GM19023 (cell line): ENCODE measurements around the gene MASP1.
"Not testable (repeated sequence)": the region's sequence is repeated elsewhere in the genome, so short reads cannot be mapped to it uniquely, and the experiment has no call there.

Experiments used
- ATAC-seq: cut with Tn5 transposase; IDR thresholded peaks from one replicate; pipeline ENCODE4 v1.9.1; 2021; ENCODE audit warnings: mild to moderate bottlenecking, moderate library complexity; ENCODE audit not compliant: unreplicated experiment

The MASP1 gene

GRCh38 chr3:187265461-187265955, 26.0 kb downstream of the MASP1 start:
- no peak for ATAC-seq

DNA sequence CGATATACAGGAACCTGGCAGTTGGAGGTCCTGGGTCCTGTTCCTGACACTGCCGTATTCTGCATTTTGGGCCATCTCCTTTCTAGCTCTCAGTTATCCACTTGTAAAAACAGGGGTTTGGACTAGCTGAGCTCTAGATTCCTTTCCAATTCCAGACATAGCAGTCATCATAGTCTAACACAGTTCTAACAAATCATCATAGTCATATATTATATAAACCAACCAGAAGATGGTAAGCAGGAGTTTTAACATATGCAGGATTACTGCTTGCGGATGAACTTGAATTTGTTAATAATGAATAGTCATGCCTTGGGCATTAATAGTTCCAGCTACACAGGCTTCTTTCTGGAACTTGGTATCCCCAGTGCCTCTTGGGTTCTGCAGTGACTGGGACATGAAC, 26.6 kb downstream of the MASP1 start:
- no peak for ATAC-seq

- no peak for ATAC-seq
These were observed 27.5 kb downstream of the MASP1 start for GRCh38 chr3:187264021-187264420.

- ATAC-seq, result no peak
These were observed 28.3 kb downstream of the MASP1 start for GRCh38 chr3:187263270-187263669.

DNA sequence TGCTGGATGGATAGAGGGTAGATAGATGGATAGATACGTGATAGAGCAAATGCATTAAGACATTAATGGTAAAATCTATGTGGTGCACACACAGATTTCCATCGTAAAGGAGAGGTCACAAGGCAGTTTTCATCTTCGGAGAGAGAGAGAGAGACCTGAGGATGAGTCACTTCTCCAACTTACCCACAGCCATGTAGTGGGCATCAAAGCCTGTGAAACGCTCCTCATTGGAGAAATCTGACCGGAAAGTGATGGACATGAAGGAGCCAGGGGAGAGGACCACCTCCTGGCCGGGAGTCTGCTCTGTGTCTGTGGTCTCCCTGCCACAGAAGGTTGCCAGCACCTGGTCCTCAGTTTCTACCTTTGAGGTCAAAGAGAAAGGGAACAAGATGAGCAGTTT, 29.2 kb downstream of the MASP1 start:
- no peak for ATAC-seq

DNA sequence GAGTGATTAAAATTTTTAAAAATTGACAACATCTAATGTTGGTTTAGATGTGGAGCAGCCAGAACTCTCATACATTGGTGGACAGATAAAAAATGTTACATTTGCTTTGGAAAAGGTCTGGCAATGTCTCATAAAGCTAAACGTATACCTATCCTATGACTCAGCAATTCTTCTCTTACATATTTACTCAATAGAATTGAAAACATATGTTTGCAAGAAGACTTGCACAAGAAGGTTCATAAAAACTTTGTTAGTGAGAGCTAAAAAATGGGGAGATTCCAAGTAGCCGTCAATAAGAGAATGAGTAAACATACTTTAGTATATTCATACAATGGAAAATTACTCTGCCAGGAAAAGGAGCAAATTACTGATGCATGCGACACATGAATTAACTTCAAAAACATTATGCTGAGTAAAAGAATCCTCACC, 30.0 kb downstream of the MASP1 start:
- no peak for ATAC-seq

GRCh38 chr3:187259171-187259570, 32.4 kb downstream of the MASP1 start:
- no peak for ATAC-seq

DNA sequence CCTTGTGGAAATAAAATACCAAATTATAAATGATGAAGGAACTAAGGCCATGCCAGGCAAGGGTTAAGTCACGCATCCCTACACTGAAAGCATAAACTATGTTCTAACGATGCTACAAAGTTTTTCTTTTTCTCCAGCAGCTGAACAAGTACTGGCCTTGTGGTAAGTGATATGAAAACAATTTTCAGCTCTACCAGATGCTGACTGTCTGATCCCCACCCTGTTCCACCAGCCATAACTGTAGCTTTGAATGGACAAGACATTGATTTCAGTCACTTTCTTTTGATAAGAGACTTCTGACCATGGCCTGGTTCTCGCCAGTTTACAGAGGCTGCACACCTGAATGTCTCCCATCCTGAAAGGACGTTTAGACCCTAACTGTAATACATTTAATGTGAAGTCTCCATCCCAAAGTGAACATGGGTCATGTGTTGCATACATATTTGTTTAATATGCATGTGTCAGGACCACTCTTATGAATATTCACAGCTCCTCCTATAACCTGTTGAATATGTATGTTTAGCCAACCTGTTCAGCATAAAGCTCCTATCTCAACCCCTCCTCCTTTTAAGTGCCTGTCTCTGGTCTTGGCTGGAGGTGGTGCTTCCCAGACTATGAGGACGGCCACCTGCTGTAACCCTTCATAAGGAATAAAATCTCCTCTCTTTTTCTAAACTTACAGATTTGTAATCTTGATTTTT, 33.4 kb downstream of the MASP1 start:
- ATAC-seq, result no peak

GRCh38 chr3:187257471-187257870, 34.1 kb downstream of the MASP1 start:
- ATAC-seq, result no peak

DNA sequence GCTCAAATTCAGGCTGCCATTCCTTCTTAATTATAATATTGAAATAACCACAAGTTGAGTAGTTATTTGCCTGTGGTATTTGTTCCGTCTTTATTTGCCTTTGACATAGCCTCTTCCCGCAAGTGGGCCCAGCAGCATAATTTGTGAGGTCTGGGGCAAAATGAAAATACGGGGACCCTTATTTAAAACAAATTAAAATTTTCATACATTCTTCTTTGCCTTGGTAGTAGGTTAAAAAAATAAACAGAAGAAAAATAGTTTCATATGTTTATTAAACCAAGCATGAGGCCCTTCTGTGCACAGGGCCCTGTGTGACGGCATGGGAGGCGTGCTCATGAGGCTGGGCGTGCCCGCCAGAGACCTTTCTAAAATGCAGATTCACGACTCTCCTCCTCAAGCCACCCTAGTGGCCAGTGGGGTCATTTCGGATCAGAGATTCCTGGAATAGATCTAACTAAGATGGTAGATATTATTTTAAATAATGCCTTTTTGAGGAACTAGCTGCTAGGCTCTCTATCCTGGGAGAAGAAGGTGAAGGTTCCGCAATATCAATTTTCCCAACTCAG, 35.4 kb downstream of the MASP1 start:
- no peak for ATAC-seq

GRCh38 chr3:187255314-187255713, 36.2 kb downstream of the MASP1 start:
- ATAC-seq, result no peak

DNA sequence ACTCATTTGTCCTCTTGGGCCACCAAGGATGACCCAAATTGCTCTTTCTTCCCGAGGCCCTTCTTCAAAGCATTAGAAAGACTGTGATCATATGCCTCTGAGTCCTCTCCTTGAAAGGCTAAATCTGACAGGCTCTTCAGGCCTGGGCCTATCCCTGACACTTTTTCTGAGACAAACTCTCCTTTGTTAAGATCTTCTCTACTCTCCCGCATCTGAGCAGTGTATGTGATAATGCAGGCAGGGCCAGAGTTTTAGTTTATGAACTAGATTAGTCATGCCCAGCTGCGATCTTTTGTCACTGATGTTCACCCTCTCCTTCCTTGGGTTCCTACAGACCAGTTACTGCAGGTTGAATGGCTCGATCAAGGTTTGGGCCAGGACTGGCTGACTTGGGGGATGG, 39.2 kb downstream of the MASP1 start:
- no peak for ATAC-seq

- no peak for ATAC-seq
These were observed 39.9 kb downstream of the MASP1 start for GRCh38 chr3:187251599-187251998.

GRCh38 chr3:187247398-187247797, 44.1 kb downstream of the MASP1 start:
- ATAC-seq, result no peak

- ATAC-seq, result no peak
These were observed 47.5 kb downstream of the MASP1 start for GRCh38 chr3:187243933-187244524.

GRCh38 chr3:187242900-187243299, 48.6 kb downstream of the MASP1 start:
- no peak for ATAC-seq

- no peak for ATAC-seq
These were observed 49.1 kb downstream of the MASP1 start for GRCh38 chr3:187242435-187242834.

DNA sequence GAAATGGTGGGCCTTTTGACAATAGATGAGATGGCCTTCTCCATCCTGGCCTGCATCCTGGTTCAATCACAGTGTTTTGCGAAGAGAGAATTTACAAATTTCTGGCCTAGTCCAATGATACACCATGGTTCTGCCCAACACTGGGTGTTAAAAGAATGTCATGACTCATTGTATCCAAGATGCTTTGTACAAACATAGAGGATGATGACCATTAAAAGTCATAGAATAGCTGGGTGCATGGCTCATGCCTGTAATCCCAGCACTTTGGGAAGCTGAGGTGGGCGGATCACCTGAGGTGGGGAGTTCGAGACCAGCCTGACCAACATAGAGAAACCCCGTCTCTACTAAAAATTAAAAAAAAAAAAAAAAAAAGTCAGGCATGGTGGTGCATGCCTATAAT, 52.7 kb downstream of the MASP1 start:
- not testable (repeated sequence) for ATAC-seq

GRCh38 chr3:187238239-187238638, 53.3 kb downstream of the MASP1 start:
- no peak for ATAC-seq

GRCh38 chr3:187237741-187238140, 53.8 kb downstream of the MASP1 start:
- ATAC-seq, result no peak

DNA sequence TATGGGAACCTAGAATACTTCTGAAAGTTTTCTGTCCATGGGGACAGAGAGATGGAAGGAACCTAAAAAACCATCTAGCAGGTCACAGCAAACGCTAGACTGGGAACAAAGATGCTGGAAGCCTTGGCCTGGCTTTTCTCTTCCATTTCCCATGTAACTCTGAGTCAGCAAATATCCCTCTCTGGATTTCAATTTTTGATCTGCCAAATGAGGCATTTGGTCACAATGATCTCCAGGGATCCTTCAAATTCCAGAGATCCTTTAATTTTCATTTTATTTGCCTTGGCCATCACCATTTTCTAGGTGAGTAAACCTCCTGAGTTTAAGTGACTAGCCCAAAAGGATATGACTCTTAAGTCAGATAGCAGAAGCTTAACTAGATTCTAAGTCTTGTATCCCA, 54.6 kb downstream of the MASP1 start:
- ATAC-seq, result no peak

- ATAC-seq, result no peak
These were observed 61.5 kb downstream of the MASP1 start for GRCh38 chr3:187230011-187230410.
